GM18508 (cell line): Measurements from ENCODE around the gene PRXL2C.
"Not testable (repeated sequence)": the region's sequence is repeated elsewhere in the genome, so short reads cannot be mapped to it uniquely, and the experiment has no call there.

Experiments used
- ATAC-seq: cut with Tn5 transposase; IDR thresholded peaks from one replicate; pipeline ENCODE4 v1.9.1; 2021; ENCODE audit warnings: moderate number of reproducible peaks; ENCODE audit not compliant: insufficient read depth, unreplicated experiment

The PRXL2C gene

DNA sequence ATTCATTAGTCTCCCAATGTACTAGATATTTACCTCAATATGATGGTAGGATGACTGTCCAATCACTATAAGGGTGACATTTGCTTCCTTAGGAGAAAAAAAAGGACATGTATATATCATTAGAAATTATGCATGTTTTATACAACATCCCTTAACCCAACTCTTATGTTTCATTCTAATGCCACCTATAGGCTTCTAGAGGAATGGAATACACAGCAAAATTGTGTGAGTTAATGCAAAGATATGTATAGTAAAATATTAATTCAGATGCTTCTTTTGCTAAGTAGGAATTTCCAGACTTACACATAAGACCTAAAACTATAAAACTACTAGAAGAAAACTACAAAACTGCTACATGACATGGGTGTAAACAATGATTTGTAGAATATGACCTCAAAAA, 3.5 kb downstream of the PRXL2C start:
- ATAC-seq = no peak

DNA sequence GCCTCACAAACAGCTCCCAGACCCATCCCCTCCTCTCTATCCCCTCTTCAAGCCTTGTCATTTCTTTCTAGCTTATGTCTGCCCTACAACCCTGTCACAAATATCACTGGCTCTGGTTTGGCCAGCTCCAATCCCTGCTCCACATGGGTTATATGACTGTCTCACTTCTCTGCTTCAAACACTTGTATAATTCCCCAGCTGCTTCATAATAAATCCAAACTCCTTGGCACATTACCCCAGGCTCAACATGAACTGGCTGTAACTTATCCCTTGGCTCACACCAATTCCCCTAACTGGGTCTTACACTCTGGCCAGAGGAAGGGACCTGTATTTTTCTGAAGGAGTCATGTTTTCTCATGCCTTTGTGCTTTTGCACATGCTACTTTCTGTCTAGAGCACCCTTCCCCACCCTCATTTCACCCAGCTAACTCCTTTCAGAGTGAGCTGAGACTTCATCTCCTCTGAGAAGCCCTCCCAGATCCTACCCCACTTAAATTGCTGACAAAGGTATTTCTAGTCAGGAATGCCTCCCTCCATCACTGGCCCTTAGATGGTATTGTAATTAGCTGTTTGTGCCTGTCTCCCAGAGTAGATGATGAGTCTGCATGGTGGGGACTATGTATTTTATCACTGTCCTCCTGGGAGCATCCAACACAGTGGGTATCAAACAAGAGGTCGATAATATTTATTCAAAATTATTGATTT, 5.3 kb downstream of the PRXL2C start:
- no peak for ATAC-seq

DNA sequence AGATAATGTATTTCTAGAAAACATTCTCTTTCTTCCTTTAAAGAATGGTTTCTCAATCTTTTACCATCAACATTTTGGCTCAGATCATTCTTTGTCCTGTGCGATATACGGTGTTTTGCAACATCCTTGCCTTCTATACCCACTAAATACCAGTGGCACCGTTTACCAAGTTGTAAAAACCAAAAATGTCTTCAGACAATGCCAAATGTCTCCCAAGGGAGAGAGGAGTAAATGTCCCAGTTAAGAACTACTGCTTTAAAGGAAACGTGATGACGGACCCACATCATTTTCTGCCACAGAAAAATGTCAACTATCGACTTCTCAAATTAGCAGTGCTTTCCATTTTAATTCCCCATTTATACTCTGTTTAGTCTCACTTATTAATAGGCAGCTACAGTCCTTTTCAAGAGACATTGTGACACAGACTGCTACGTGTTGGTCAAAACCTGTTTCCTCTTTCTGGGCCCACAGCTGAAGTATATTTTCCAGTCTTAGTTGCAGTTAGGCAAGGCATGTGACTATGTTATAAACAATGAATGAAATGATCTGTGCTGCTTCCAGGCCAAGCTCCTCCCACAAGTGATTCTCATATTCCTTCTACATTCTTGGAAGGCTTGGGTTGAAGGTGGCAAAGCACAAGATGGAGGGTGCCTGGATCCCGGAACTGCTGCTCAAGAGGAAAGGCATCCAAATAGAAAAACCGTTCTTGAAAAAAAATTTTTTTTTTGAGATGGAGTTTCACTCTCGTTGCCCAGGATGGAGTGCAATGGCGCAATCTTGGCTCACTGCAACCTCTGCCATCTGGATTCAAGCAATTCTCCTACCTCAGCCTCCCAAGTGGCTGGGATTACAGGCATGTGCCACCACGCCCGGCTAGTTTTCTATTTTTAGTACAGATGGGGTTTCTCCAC, 8.8 kb downstream of the PRXL2C start:
- no peak for ATAC-seq

DNA sequence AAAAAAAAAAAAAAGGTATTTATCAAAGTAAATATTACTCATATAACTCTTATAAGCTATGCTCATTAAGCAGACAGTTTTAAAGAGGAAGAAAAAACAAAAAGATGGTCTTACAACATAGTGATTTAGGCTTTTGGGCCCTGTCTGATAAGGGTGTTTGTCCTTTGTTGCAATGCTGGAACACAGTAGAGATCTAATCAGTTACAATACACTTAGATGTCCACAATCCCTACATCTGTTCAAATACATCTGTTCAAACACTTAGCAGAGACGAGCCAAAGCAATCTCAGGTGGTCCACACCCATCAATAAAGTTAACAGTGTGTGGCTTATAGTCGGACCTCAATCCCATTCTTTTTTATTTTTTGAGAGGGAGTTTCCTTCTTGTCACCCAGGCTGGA, 11.0 kb downstream of the PRXL2C start:
- ATAC-seq = no peak

DNA sequence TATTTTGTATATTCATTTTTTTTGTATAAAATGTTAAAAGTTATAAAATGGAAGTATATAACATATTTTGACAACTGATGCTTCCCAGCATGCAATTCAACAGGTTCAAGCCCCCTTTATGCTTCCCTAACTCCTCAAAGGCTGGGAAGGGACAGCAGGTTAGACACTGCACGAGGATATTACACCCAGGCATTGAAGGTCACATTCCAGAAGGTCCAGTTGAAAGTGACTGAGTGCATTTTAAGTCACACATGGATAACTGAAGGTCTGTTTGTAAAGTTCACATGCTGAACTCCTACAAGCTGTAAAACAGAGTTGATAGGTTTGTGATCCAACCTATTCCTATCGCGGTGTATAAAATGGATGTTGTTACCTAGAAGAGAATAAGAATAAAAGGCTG, 13.6 kb downstream of the PRXL2C start:
- ATAC-seq = no peak

DNA sequence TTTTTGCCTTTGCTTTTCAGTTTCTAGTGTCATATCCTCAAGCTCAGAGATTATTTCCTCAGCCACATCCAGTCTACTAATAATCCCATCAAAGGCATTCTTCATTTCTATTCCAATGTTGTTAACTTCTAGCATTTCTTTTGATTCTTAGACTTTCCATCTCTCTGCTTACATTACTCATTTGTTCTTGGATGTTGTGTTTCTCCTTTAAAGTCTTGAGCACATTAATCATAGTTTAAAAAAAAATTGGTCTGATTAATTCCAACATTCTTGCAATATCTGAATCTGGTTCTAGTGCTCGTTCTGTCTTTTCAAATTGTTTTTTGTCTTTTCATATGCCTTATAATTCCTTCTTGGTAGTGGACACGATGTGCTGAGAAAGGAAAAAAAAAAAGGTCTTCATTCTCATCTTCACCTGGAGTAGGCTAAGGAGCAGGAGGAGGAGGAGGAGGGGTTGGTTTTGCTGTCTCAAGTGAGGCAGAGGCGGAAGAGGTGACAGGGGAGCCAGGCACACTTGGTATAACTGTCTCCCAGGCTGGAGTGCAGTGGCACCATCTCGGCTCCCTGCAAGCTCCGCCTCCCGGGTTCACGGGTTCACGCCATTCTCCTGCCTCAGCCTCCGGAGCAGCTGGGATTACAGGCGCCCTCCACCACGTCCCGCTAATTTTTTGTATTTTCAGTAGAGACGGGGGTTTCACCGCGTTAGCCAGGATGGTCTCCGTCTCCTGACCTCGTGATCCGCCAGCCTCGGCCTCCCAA, 16.3 kb downstream of the PRXL2C start:
- ATAC-seq = no peak

DNA sequence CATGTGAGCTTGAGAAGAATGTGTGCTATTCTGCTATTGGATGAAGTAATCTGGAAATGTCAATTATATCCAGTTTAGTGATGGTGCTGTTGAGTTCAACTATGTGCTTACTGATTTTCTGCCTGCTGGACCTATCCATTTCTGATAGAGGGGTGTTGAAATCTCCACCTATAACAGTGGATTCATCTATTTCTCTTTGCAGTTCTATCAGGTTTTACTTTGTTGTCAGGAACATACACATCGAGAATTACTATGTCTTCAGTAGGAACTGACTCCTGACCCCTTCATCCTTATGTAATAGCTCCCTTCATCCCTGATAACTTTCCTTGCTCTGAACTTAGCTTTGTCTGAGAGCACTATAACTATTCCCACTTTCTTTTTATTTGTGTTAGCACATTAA, 18.7 kb downstream of the PRXL2C start:
- ATAC-seq = no peak

DNA sequence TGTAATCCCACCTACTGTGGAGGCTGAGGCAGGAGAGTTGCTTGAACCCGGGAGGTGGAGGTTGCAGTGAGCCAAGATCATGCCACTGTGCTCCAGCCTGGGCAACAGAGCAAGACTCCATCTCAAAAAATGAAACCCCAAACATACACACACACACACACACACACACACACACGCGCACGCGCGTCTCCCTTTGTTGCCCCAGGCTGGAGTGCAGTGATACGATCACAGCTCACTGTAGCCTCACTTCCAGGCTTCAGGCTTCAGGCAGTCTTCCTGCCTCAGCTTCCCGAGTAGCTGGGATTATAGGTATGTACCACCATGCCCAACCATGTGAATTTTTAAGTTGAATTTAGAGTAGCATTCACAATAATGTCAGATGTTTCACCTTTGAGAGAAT, 21.5 kb downstream of the PRXL2C start:
- ATAC-seq = not testable (repeated sequence)

DNA sequence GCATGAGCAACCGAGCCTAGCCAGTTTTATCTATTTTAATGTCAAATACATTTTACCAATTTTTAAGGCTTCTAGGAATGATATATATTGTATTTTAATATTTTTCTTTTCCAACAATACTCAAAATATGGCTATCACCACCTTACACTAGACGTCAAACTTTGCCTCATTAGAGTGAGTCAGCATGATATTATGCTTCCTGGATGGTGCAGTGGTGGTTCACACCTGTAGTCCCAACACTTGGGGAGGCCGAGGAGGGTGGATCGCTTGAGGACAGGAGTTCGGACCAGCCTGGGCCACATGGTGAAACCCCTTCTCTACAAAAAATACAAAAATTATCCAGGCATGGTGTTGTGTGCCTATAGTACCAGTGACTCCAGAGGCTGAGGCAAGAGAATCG, 28.2 kb downstream of the PRXL2C start:
- ATAC-seq = no peak

DNA sequence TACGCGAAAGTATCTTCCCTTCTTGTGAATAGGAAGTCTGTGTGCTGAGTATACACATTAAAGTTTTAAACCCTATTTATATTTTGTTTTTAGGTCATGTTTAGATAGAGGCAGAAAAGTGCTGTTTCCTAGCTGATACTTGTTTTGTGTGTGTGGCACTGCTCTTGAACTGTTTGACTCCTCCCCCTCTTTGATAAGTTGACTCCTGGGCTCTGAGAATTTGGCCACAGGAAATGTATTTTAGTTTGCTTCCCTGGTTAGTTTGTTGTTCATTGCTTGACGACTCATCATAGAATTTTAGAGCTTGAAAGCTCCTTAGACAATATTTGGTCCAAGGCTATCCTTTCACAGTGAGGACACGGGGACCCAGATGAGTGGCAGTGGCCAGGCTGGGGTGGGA, 33.5 kb downstream of the PRXL2C start:
- no peak for ATAC-seq

DNA sequence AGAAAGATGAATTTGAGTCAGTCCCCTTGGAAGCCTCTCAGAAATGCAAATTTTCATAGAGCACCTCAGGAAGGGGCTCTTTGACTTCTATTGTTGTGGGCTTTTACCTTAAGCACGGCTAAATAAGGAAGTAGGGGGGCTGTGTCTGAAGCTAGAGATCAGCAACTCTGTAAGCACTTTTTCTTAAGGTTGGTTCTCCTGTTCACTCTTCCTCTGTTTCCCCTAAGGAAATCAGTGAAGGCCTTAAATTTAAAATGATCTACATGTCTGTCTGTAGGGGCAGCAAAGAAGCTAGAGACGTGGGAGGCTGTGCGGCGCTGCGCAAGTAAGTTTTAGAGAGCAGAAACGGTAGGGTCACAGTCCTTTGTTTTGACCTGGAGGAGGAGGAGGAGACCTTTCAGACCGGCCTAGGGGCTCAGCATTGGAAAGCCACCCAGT, 34.3 kb downstream of the PRXL2C start:
- no peak for ATAC-seq

DNA sequence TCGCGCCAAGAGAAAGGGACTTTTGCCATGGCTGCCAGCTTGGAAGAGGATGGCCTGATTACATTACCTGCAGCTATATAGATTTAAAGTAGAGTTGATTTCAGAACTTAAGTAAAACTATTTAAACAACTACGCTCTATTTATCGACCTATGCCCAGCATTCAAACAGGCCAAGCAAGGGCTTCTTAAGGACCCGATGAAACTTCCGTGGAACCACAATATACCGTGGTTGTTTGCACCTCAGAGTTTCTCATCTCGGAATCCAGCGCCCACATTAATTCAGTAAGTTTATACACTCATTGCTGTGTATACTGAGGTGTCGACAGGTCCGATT, 35.0 kb downstream of the PRXL2C start:
- no peak for ATAC-seq

DNA sequence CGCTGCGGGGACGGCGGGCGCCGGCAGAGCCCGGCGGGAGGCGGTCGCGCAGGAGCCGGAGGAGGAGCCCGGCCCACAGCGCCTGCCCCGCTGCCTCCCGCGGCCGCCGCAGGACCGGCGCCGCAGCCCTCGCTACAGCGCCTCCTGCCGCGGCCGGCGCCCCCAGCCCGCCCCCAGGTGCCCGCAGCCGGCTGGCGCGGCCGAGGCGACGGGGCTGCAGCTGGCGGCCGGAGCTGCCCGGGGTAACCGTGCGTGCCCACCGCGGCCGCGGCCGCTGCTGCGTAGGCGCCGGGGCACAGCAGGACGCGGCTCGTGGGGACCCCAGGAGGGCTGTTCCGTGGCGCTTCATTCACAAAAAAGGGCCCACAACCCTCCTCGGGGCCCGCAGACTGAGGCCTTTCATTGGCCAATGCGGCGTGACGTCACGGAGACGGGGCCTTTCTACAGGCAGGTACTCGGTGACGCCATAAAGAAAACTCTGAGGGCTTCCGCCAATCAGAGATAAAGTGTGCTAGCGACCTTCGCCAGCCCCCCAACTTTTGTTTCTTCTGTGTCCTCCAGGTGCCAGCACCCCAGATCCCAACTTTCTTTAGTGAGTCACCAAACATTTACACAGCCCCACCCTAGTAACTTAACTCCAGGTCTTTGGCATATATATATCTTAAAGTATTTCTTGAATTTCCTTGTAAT, 35.5 kb downstream of the PRXL2C start, which contains the start of gene CDC14B:
Gene CDC14B, minus strand, starts transcription at position 353 of the 690 bp plus-strand sequence. CDS start 465 bp downstream, outside the sequence.
- ATAC-seq = no peak

DNA sequence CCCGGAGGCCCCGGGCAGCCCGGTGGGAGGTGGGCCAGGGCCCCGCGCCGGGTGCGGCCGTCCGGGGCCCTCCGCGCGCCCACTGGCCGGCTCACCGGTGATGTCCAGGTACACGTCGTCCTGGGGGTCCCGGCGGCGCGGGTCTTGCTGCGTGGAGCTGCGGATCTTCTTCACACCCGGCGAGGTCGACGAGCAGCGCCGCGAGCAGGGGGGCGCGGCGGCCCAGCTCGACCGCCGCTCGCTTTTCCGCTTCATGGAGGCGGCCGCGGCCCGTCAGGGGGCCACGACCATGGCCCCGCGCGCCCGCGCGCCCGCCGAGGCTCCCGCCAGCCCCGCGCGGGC, 36.0 kb downstream of the PRXL2C start:
- ATAC-seq = no peak

DNA sequence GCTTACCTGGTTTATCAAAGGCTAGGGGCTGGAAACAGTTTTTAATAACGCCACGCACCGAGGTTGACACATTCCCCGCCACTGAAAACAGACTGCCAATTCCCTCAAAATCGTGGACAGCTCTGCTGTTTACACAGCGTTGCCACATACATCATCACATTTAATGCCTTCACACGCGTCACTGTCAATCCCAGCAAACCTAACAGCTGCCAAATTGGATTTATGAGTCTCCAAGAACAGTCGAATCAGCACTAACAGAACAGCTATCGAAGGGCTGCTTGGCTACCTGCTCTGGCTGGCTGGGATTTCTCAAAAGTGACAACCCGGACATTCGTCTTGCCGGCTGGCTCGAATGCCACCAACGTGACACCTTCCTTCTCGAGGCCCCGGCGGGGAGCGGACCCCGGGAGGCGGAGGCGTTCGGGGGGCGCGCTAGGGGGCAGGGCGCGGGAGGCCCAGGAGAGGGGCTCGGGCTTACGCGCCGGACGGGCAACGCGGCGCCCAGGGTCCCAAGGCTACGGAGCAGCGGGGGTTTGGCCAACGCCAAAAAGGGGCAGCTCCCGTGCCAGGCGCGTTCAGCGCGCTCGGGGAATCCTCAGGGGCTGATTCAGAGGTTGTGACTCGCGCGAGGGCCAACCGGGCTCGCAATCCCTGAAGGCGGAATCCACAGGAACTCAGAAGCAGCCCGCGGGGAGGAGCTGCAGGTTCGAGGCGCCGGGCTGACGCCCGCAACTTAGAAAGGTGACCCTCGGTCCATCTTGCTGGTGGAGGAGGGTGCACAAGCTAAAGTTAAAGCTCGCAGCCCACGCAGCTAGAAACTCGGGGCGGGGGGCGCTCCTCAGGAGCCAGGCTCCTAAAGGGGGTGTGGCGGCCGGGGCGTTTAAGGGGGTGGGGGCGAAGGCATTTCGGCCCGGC, 36.7 kb downstream of the PRXL2C start:
- no peak for ATAC-seq

DNA sequence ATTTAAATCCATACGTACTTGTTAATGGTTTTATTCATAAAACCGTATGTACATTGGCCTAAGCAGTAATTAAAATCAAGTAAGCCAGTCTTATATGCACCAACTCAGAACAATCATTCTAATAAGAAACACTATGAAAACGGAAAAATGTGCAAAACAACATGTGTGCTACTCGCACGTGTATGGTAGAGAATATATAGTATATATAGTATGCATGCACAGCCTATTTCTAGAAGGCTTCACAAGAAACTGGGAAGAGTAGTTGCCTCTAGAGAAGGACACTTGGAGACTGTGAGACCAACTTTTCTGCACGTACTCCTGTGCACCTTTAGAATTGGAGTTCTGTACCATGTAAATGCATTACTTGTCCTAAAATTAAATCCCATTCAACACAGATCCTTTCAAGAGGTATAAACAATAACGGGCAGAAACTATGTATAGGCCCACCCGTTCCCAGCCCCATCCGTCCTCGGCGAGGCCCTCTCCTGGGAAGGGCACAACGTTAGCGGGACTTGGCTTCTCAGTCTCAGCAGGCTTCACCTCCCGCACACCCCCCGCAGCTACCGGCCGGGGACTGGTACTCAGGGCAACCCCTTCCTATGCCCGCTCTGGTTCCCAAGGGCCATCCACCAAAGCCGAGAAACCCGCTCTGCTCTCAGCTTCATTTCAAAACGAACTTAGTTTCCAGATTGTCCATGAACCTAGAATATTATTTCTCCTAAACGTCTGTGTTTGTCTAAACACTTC, 37.5 kb downstream of the PRXL2C start:
- ATAC-seq = no peak

DNA sequence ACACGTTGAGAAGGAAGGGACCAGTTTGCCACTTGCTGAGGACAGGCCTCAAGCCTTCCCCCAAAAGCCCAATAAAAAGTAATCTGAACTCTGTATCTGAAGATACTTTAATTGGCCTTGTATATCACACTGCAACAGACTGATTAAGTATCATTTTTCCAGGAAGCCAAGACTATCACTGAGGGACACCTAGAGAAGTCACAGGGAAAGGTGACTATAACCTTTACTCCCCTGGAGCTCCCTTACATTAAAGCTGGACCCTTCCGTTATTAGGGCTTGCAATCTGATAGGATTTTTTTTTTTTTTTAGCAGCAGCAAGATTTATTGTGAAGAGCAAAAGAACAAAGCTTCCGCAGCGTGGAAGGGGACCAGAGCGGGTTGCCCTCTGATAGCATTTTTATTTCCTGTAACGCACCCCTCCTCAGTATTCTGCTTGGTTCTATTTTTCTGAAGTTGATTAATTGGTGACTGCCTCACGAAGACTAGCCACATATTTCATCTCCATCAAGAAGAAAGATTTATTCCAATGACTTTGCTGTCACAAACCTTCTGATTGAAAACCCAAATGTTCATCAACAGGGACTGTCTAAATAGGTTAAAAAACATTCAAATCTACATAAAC, 38.2 kb downstream of the PRXL2C start:
- no peak for ATAC-seq

DNA sequence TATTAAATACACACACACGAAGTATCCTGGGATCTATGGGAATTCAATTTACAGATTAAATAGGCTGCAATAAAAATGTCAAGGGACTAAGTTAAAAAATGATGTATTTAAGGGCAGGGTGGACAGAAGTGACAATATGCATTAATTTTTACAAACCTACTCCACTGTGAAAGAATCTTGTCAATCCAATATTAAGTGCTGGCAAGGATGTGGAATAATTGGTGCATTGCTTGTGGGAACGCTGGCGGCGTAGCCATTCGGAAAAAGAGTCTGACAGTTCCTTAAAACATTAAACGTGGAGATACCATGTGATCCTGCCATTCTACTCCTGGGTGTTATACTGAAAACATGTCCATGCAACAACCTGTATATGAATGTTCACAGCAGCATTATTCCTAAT, 39.7 kb downstream of the PRXL2C start:
- no peak for ATAC-seq
